ENCODE results near the gene PI4KB. TPM values are rescaled to one million over a fixed set of nuclear protein-coding genes. Genes with fewer than 3 reads are reported as not detected.

The PI4KB gene
- total and polyA plus RNA-seq, 2 of the 4 experiments (the other 2 are of a cell fraction), result 82.4 to 94.5 TPM

DNA sequence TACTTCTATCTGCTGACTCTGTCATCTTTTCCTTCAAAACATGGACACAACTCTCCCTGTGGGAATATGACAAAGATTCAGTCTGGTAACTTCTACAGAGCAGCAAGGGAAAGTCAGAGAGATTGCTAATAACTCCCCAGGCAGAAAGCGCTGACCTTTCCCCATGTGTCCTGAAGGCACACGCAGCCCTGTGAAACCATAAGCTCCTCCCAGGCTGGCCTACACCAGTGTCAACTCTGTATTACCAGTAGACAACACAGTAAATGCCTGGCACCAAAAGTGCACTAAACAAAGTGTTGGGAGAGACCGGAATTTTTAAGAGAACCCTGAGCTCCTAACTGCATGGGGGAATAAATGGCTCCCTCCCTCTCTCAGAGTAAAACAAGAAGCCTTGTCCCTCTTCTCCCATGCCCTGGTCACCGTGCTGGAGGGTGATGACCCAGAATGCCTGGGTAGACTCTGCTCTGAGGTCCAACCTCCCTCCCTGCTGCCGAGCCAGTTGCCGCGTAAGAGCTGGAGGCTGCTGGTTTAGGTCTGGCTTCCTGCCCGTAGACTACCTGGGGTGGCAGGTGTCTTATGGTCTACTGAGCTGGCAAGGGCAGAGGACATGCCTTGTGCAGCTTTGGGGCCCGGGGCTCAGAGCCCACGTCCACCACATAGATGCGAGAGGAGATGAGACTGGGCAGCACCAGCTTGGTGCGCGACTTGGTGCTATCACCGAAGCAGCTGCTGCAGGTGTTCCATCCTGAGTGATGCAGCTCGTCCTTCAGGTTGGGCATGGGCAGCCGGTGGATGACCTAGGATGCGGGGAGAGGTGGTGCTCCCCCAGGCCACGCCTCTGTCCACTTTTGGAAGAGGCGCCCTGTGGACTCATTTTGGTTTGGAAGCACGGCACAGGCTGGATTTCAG, 41.4 kb upstream of the PI4KB start:
- Histone ChIP-seq H4K91ac (ENCODE audit: insufficient read depth, low read depth, low read length) (no peak overlapping the region), H3K14ac (replicated peaks; ENCODE audit: low read depth, low read length) (no peak overlapping the region), H4K5ac (ENCODE audit: low read depth, low read length) (no peak overlapping the region), H2AK9ac (replicated peaks; ENCODE audit: low read depth, low read length, poor library complexity) (no peak overlapping the region), H3K9me1 (ENCODE audit: insufficient read depth, low read length) (peaks cover 14% of the 10 kb centered on the region), H2BK5ac (ENCODE audit: low read depth, low read length, poor library complexity, severe bottlenecking) (no peak overlapping the region), H3K4ac (ENCODE audit: low read depth, low read length) (no peak overlapping the region), H3K9me3 (ENCODE audit: control insufficient read depth, insufficient read depth, low read length) (no peaks in the 10 kb centered on the region; the same call in 1 of the 2 replicates), H3K79me1 (ENCODE audit: low read depth in 1 of 2, low read length in 2 of 2) (peaks cover 0 to 10% of the 10 kb centered on the region in 2 experiments; a peak in 1 of 4 replicates), H3K56ac (ENCODE audit: extremely low read depth, insufficient read depth, low read length) (no peak overlapping the region), H2AK5ac (ENCODE audit: low read depth, low read length) (no peak overlapping the region), H3K27ac (ENCODE audit: insufficient read depth, low read length) (no peak overlapping the region), H2BK120ac (ENCODE audit: low read depth, low read length) (no peak overlapping the region), H3K4me2 (ENCODE audit: low read depth, low read length) (no peak overlapping the region), H3K4me3 (ENCODE audit: insufficient read depth, low read depth, low read length) (no peak overlapping the region), H2BK15ac (ENCODE audit: low read depth, low read length) (no peak overlapping the region), H3K4me1 (ENCODE audit: control insufficient read depth, insufficient read depth, low read length) (peaks cover 14% of the 10 kb centered on the region), H3K9ac (ENCODE audit: low read depth, low read length) (no peak overlapping the region), H4K20me1 (ENCODE audit: insufficient read depth, low read length) (no peaks in the 10 kb centered on the region), H3K27me3 (ENCODE audit: control insufficient read depth, insufficient read depth, low read length) (no peaks in the 10 kb centered on the region), H2AFZ (replicated peaks; ENCODE audit: low read length, poor library complexity) (peak overlapping the region; percentile 21), H4K8ac (ENCODE audit: low read depth in 2 of 2, low read length in 2 of 2) (no peak overlapping the region), H2BK20ac (ENCODE audit: low read depth, low read length) (no peak overlapping the region), H3K18ac (ENCODE audit: low read depth, low read length) (no peak overlapping the region), H3K23ac (ENCODE audit: low read depth, low read length) (no peak overlapping the region), H3K36me3 (ENCODE audit: control insufficient read depth, insufficient read depth, low read length) (peaks cover 34% of the 10 kb centered on the region)
- WGBS, 2 experiments (ENCODE audit: extremely low coverage in 2 of 2, insufficient read length in 1 of 2), result 90% methylated on average over 9 of the region's 20 CpGs; no CpG with 5 or more reads in 1 of the 2 experiments
- POLR2A ChIA-PET (ENCODE audit: unreplicated experiment), result no interaction called here
- dilution Hi-C loops (cut with HindIII; ENCODE audit: low sequenced_read_pairs, unreplicated experiment), result no loop called here
- BruUV-seq (replicated peaks), result no TSS peak
- CTCF ChIA-PET, result interaction anchor here (1.3 kb wide), 1 partner anchor 28 kb away, joined by 4 read pairs; no protein-coding TSS in a partner anchor
- no peak for DNase-seq
- intact Hi-C loops (cut with micrococcal nuclease), result no loop called here
- in situ Hi-C loops (cut with MboI; ENCODE audit: low sequenced_read_pairs), result no loop called here
- ATAC-seq (ENCODE audit: low read depth), result no peak
- TF ChIP-seq RAD21 (IDR thresholded peaks at IDR 0.05; ENCODE audit: low read length) (no peak), RCOR1 (IDR thresholded peaks at IDR 0.05; ENCODE audit: insufficient replicate concordance, low read length) (no peak), SMC3 (IDR thresholded peaks at IDR 0.05; ENCODE audit: low read depth, low read length) (no peak), POLR2A (IDR thresholded peaks at IDR 0.05; ENCODE audit: low read depth, low read length) (no peak), FOS (IDR thresholded peaks at IDR 0.05; ENCODE audit: low read depth, low read length) (no peak), CEBPB (IDR thresholded peaks at IDR 0.05; ENCODE audit: low read depth, low read length) (no peak), BHLHE40 (IDR thresholded peaks at IDR 0.05; ENCODE audit: low read depth, low read length) (no peak), RFX5 (IDR thresholded peaks at IDR 0.05; ENCODE audit: low read depth, low read length) (no peak), MAZ (IDR thresholded peaks at IDR 0.05; ENCODE audit: borderline replicate concordance, low read depth, low read length) (no peak), MAFK (IDR thresholded peaks at IDR 0.05; ENCODE audit: low read depth, low read length) (no peak), NFE2L2 (IDR thresholded peaks at IDR 0.05; ENCODE audit: low read depth, low read length) (no peak), CHD1 (IDR thresholded peaks at IDR 0.05; ENCODE audit: low read depth, low read length) (no peak)
- TF ChIP-seq, protein P1, sequence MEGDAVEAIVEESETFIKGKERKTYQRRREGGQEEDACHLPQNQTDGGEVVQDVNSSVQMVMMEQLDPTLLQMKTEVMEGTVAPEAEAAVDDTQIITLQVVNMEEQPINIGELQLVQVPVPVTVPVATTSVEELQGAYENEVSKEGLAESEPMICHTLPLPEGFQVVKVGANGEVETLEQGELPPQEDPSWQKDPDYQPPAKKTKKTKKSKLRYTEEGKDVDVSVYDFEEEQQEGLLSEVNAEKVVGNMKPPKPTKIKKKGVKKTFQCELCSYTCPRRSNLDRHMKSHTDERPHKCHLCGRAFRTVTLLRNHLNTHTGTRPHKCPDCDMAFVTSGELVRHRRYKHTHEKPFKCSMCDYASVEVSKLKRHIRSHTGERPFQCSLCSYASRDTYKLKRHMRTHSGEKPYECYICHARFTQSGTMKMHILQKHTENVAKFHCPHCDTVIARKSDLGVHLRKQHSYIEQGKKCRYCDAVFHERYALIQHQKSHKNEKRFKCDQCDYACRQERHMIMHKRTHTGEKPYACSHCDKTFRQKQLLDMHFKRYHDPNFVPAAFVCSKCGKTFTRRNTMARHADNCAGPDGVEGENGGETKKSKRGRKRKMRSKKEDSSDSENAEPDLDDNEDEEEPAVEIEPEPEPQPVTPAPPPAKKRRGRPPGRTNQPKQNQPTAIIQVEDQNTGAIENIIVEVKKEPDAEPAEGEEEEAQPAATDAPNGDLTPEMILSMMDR (conservative IDR thresholded peaks at IDR 0.05; ENCODE audit: low read depth, low read length), result no peak
- TF ChIP-seq, protein P2, sequence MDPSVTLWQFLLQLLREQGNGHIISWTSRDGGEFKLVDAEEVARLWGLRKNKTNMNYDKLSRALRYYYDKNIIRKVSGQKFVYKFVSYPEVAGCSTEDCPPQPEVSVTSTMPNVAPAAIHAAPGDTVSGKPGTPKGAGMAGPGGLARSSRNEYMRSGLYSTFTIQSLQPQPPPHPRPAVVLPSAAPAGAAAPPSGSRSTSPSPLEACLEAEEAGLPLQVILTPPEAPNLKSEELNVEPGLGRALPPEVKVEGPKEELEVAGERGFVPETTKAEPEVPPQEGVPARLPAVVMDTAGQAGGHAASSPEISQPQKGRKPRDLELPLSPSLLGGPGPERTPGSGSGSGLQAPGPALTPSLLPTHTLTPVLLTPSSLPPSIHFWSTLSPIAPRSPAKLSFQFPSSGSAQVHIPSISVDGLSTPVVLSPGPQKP (IDR thresholded peaks at IDR 0.05; ENCODE audit: borderline replicate concordance, low read depth, low read length), result no peak
- TF ChIP-seq, protein P3, sequence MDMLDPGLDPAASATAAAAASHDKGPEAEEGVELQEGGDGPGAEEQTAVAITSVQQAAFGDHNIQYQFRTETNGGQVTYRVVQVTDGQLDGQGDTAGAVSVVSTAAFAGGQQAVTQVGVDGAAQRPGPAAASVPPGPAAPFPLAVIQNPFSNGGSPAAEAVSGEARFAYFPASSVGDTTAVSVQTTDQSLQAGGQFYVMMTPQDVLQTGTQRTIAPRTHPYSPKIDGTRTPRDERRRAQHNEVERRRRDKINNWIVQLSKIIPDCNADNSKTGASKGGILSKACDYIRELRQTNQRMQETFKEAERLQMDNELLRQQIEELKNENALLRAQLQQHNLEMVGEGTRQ (IDR thresholded peaks at IDR 0.05; ENCODE audit: low read depth, low read length), result no peak

Measured in IMR-90 (cell line).